IMR-90 (cell line): ENCODE data around the gene HDAC6. TPM values are rescaled to one million over a fixed set of nuclear protein-coding genes. Genes with fewer than 3 reads are reported as not detected.

Experiments
- ATAC-seq: fragments of 200-7000 bp; cut with Tn5 transposase; 2 replicates; pipeline ENCODE4 v1.9.1; 2020; ENCODE audit warnings: low read depth, mild to moderate bottlenecking, moderate library complexity
- BruUV-seq: library from RNA; stranded (reverse); fragments of 400-500 nt; replicated peaks from 2 replicates; lab custom pipeline; 2021; lab: Mats Ljungman, UMichigan
- CTCF ChIA-PET: fragments of 300-600 bp; formaldehyde crosslinking; extraction: SDS; loops from one replicate; lab custom pipeline; 2021; ENCODE audit warnings: antibody characterized with exemption; lab: Yijun Ruan, JAX
- POLR2A ChIA-PET: fragments of 300-600 bp; sonication (Branson Sonifier 250); formaldehyde crosslinking; loops from one replicate; lab custom pipeline; 2022; ENCODE audit warnings: antibody characterized with exemption; ENCODE audit not compliant: unreplicated experiment; lab: Charles Lee
- DNase-seq: peaks from one replicate; pipeline ENCODE4 v3.0.0; 2013
- H2AFZ ChIP-seq: replicated peaks from 2 replicates; pipeline ENCODE3; 2013; ENCODE audit warnings: low read length, mild to moderate bottlenecking; ENCODE audit not compliant: poor library complexity
- H2AK5ac ChIP-seq: 2 replicates; pipeline ENCODE4 v1.6.1; 2013; ENCODE audit warnings: low read depth, low read length, inconsistent platforms
- H2AK9ac ChIP-seq: replicated peaks from 2 replicates; pipeline ENCODE3; 2013; ENCODE audit warnings: mild to moderate bottlenecking, low read depth, low read length, moderate library complexity; ENCODE audit not compliant: poor library complexity
- H2BK120ac ChIP-seq: 2 replicates; pipeline ENCODE4 v1.6.1; 2013; ENCODE audit warnings: low read depth, low read length, inconsistent platforms
- H2BK15ac ChIP-seq: 3 replicates; pipeline ENCODE4 v1.6.1; 2013; ENCODE audit warnings: low read depth, low read length, inconsistent platforms
- H2BK20ac ChIP-seq: 2 replicates; pipeline ENCODE4 v1.6.1; 2013; ENCODE audit warnings: low read depth, mild to moderate bottlenecking, inconsistent platforms, low read length, moderate library complexity
- H2BK5ac ChIP-seq: 2 replicates; pipeline ENCODE4 v1.6.1; 2013; ENCODE audit warnings: mild to moderate bottlenecking, low read depth, low read length, inconsistent platforms; ENCODE audit not compliant: poor library complexity, severe bottlenecking
- H3K14ac ChIP-seq: replicated peaks from 2 replicates; pipeline ENCODE4 v1.6.1; 2013; ENCODE audit warnings: low read depth, low read length, inconsistent platforms
- H3K18ac ChIP-seq: 2 replicates; pipeline ENCODE4 v1.6.1; 2013; ENCODE audit warnings: low read depth, low read length, control low read depth
- H3K23ac ChIP-seq: 2 replicates; pipeline ENCODE4 v1.6.1; 2013; ENCODE audit warnings: low read depth, low read length, inconsistent platforms
- H3K27ac ChIP-seq: 2 replicates; pipeline ENCODE4 v1.5.1; 2013; ENCODE audit warnings: mild to moderate bottlenecking, control low read depth, low read length; ENCODE audit not compliant: insufficient read depth
- H3K27me3 ChIP-seq: 2 replicates; pipeline ENCODE4 v1.6.1; 2013; ENCODE audit warnings: low read length; ENCODE audit not compliant: control insufficient read depth, insufficient read depth
- H3K36me3 ChIP-seq: 2 replicates; pipeline ENCODE4 v1.6.1; 2013; ENCODE audit warnings: low read length, mixed read lengths; ENCODE audit not compliant: control insufficient read depth, insufficient read depth
- H3K4ac ChIP-seq: 2 replicates; pipeline ENCODE4 v1.6.1; 2013; ENCODE audit warnings: low read depth, low read length, inconsistent platforms
- H3K4me1 ChIP-seq: 2 replicates; pipeline ENCODE4 v1.6.1; 2013; ENCODE audit warnings: low read length, mixed read lengths; ENCODE audit not compliant: control insufficient read depth, insufficient read depth
- H3K4me2 ChIP-seq: 2 replicates; pipeline ENCODE4 v1.6.1; 2013; ENCODE audit warnings: low read depth, mild to moderate bottlenecking, control low read depth, low read length, moderate library complexity
- H3K4me3 ChIP-seq: 2 replicates; pipeline ENCODE4 v1.5.1; 2013; ENCODE audit warnings: low read depth, mild to moderate bottlenecking, control low read depth, low read length, moderate library complexity; ENCODE audit not compliant: insufficient read depth
- H3K56ac ChIP-seq: 2 replicates; pipeline ENCODE4 v1.6.1; 2013; ENCODE audit warnings: low read length, inconsistent platforms; ENCODE audit not compliant: insufficient read depth; ENCODE audit errors: extremely low read depth
- H3K79me1 ChIP-seq, 2 experiments: 2 replicates each; pipeline ENCODE4 v1.6.1; 2013; ENCODE audit warnings: low read length in 2 of 2, inconsistent platforms in 1 of 2, low read depth in 1 of 2
- H3K9ac ChIP-seq: 2 replicates; pipeline ENCODE4 v1.6.1; 2013; ENCODE audit warnings: low read depth, low read length, control low read depth
- H3K9me1 ChIP-seq: 2 replicates; pipeline ENCODE4 v1.6.1; 2013; ENCODE audit warnings: low read length, inconsistent platforms; ENCODE audit not compliant: insufficient read depth
- H3K9me3 ChIP-seq: 2 replicates; pipeline ENCODE4 v1.6.1; 2013; ENCODE audit warnings: low read length; ENCODE audit not compliant: control insufficient read depth, insufficient read depth
- H4K20me1 ChIP-seq: 2 replicates; pipeline ENCODE4 v1.6.1; 2013; ENCODE audit warnings: low read length, inconsistent platforms; ENCODE audit not compliant: insufficient read depth
- H4K5ac ChIP-seq: 2 replicates; pipeline ENCODE4 v1.6.1; 2013; ENCODE audit warnings: mild to moderate bottlenecking, low read depth, low read length, control low read depth
- H4K8ac ChIP-seq, 2 experiments: 2 replicates each; pipeline ENCODE4 v1.6.1; 2013; ENCODE audit warnings: low read depth in 2 of 2, low read length in 2 of 2, control low read depth in 1 of 2, inconsistent platforms in 1 of 2
- H4K91ac ChIP-seq: 2 replicates; pipeline ENCODE4 v1.6.1; 2013; ENCODE audit warnings: low read depth, low read length, inconsistent platforms; ENCODE audit not compliant: insufficient read depth
- BHLHE40 ChIP-seq: fragments of 150-350 bp; IDR thresholded peaks from 2 replicates; pipeline ENCODE4 v1.6.1; 2016; ENCODE audit warnings: mild to moderate bottlenecking, low read depth, low read length
- CEBPB ChIP-seq: IDR thresholded peaks from 2 replicates; pipeline ENCODE4 v1.6.1; 2012; ENCODE audit warnings: low read depth, low read length, improper control_type of control experiment
- ELK1 ChIP-seq: fragments of 150-350 bp; IDR thresholded peaks from 2 replicates; pipeline ENCODE4 v1.6.1; 2016; ENCODE audit warnings: low read depth, mild to moderate bottlenecking, low read length, moderate library complexity, borderline replicate concordance
- FOS ChIP-seq: fragments of 150-350 bp; IDR thresholded peaks from 2 replicates; pipeline ENCODE4 v1.6.1; 2016; ENCODE audit warnings: low read depth, low read length
- MAFK ChIP-seq: IDR thresholded peaks from 2 replicates; pipeline ENCODE4 v1.6.1; 2012; ENCODE audit warnings: low read depth, low read length, improper control_type of control experiment
- MAZ ChIP-seq: IDR thresholded peaks from 2 replicates; pipeline ENCODE4 v1.6.1; 2012; ENCODE audit warnings: low read depth, mild to moderate bottlenecking, low read length, improper control_type of control experiment, moderate library complexity, borderline replicate concordance
- MXI1 ChIP-seq: IDR thresholded peaks from 2 replicates; pipeline ENCODE4 v1.6.1; 2012; ENCODE audit warnings: low read depth, mild to moderate bottlenecking, low read length, moderate library complexity, borderline replicate concordance
- NFE2L2 ChIP-seq: fragments of 150-350 bp; IDR thresholded peaks from 2 replicates; pipeline ENCODE4 v1.6.1; 2016; ENCODE audit warnings: low read depth, mild to moderate bottlenecking, low read length
- POLR2A ChIP-seq: IDR thresholded peaks from 2 replicates; pipeline ENCODE4 v1.6.1; 2012; ENCODE audit warnings: mild to moderate bottlenecking, low read depth, low read length
- RAD21 ChIP-seq: IDR thresholded peaks from 2 replicates; pipeline ENCODE4 v1.6.1; 2012; ENCODE audit warnings: low read length, improper control_type of control experiment
- RCOR1 ChIP-seq: IDR thresholded peaks from 2 replicates; pipeline ENCODE4 v1.6.1; 2012; ENCODE audit warnings: mild to moderate bottlenecking, low read length, improper control_type of control experiment; ENCODE audit not compliant: insufficient replicate concordance
- SMC3 ChIP-seq: fragments of 150-350 bp; IDR thresholded peaks from 2 replicates; pipeline ENCODE4 v1.6.1; 2016; ENCODE audit warnings: low read depth, mild to moderate bottlenecking, antibody characterized with exemption, low read length, moderate library complexity
- WGBS, 2 experiments: methylation state at CpG; one replicate each; pipeline versions ENCODE4 v1.1.5 to v1.1.7; 2013; ENCODE audit warnings: missing lambda C conversion rate in 2 of 2; ENCODE audit not compliant: insufficient read length in 1 of 2; ENCODE audit errors: extremely low coverage in 2 of 2; 5-methylcytosine and 5-hydroxymethylcytosine counted together
- dilution Hi-C: fragments of 300-500 bp; cut with HindIII; formaldehyde crosslinking; loops from one replicate; pipeline ENCODE4 v1.14.3; 2018; ENCODE audit warnings: low sequenced_read_pairs; ENCODE audit not compliant: unreplicated experiment
- in situ Hi-C: fragments of 300-500 bp; cut with MboI; formaldehyde crosslinking; loops from 3 replicates; pipeline ENCODE4 v1.14.3; 2019; ENCODE audit warnings: low sequenced_read_pairs, inconsistent platforms, mixed read lengths
- intact Hi-C: fragments of 100-400 bp; cut with micrococcal nuclease; formaldehyde crosslinking; loops from 2 replicates; pipeline ENCODE4 v1.10.0; 2022
- polyA plus RNA-seq, 3 experiments: library from polyadenylated mRNA; depleted of rRNA; stranded (reverse); fragments of >200 nt; gene quantifications; 2 replicates each; pipeline ENCODE4 v1.2.3, GENCODE V29; 2012; ENCODE audit warnings: low replicate concordance in 1 of 3
- total RNA-seq: library from RNA; depleted of rRNA; stranded (reverse); fragments of >200 nt; gene quantifications from 2 replicates; pipeline ENCODE4 v1.2.3, GENCODE V29; 2012
- TF ChIP-seq, protein P1 (sequence below): conservative IDR thresholded peaks from 2 replicates; pipeline ENCODE4 v1.5.1; 2012; ENCODE audit warnings: mild to moderate bottlenecking, low read depth, low read length, improper control_type of control experiment

The HDAC6 gene
- total and polyA plus RNA-seq, 2 of the 4 experiments (the other 2 are of a cell fraction): 16.8 to 26.3 TPM

DNA sequence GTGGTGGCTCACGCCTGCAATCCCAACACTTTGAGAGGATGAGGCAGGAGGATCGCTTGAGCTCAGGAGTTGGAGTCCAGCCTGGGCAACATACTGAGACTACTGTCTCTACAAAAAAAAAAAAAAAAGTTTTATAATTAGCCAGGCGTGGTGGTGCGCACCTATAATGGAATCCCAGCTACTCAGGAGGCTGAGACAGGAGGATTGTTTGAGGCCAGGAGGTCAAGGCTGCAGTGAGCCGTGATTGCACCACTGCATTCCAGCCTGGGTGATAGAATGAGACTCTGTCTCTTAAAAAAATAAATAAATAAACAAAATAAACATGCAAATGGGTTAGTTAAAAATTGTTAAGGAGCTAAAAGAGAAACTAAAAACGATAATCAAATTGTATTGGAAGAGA lies 32.6 kb upstream of the HDAC6 start:
- H3K4me3 ChIP-seq: no peak overlapping the region
- in situ Hi-C loops: no loop called here
- no peaks in the 10 kb centered on the region for H3K9me3 ChIP-seq
- H3K36me3 ChIP-seq: no peaks in the 10 kb centered on the region
- no peaks in the 10 kb centered on the region for H4K20me1 ChIP-seq
- H3K27ac ChIP-seq: no peak overlapping the region
- WGBS, 2 experiments: no CpG with 5 or more reads among the region's 6 CpGs
- H2BK5ac ChIP-seq: no peak overlapping the region
- H2BK20ac ChIP-seq: no peak overlapping the region
- CTCF ChIA-PET: no interaction called here
- dilution Hi-C loops: no loop called here
- H3K18ac ChIP-seq: no peak overlapping the region
- no peaks in the 10 kb centered on the region for H3K4me1 ChIP-seq
- H2AK5ac ChIP-seq: no peak overlapping the region
- H3K9ac ChIP-seq: no peak overlapping the region
- POLR2A ChIA-PET: no interaction called here
- H3K14ac ChIP-seq: no peak overlapping the region
- no peak for DNase-seq
- no peak overlapping the region for H2AFZ ChIP-seq
- no peak overlapping the region for H2AK9ac ChIP-seq
- H4K91ac ChIP-seq: no peak overlapping the region
- H2BK15ac ChIP-seq: no peak overlapping the region
- TF ChIP-seq POLR2A: no peak
- no peak for TF ChIP-seq MAZ
- no peak for TF ChIP-seq FOS
- TF ChIP-seq ELK1: no peak
- TF ChIP-seq, protein P1, sequence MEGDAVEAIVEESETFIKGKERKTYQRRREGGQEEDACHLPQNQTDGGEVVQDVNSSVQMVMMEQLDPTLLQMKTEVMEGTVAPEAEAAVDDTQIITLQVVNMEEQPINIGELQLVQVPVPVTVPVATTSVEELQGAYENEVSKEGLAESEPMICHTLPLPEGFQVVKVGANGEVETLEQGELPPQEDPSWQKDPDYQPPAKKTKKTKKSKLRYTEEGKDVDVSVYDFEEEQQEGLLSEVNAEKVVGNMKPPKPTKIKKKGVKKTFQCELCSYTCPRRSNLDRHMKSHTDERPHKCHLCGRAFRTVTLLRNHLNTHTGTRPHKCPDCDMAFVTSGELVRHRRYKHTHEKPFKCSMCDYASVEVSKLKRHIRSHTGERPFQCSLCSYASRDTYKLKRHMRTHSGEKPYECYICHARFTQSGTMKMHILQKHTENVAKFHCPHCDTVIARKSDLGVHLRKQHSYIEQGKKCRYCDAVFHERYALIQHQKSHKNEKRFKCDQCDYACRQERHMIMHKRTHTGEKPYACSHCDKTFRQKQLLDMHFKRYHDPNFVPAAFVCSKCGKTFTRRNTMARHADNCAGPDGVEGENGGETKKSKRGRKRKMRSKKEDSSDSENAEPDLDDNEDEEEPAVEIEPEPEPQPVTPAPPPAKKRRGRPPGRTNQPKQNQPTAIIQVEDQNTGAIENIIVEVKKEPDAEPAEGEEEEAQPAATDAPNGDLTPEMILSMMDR: no peak
- TF ChIP-seq RCOR1: no peak
- no peak for TF ChIP-seq MXI1
- no peak for TF ChIP-seq BHLHE40
- no peak for TF ChIP-seq SMC3
- no peak for TF ChIP-seq MAFK
- no peak for TF ChIP-seq NFE2L2
- no peak for TF ChIP-seq RAD21
- no peak for TF ChIP-seq CEBPB
- no peak overlapping the region for H2BK120ac ChIP-seq
- H3K23ac ChIP-seq: no peak overlapping the region
- H3K79me1 ChIP-seq: no peaks in the 10 kb centered on the region
- BruUV-seq: no TSS peak
- H3K4me2 ChIP-seq: no peak overlapping the region
- no peaks in the 10 kb centered on the region for H3K9me1 ChIP-seq
- ATAC-seq: no peak
- H3K27me3 ChIP-seq: peaks cover 3% of the 10 kb centered on the region; the same call in 1 of the 2 replicates
- H3K56ac ChIP-seq: no peak overlapping the region
- H4K8ac ChIP-seq: no peak overlapping the region
- no peak overlapping the region for H4K5ac ChIP-seq
- intact Hi-C loops: no loop called here
- no peak overlapping the region for H3K4ac ChIP-seq
